OCI-LY3 (cell line): ENCODE results near the gene SPA17.

Experiments
- EZH2phosphoT487 ChIP-seq: fragments of 200-600 bp; shearing (Covaris generic); IDR thresholded peaks from 2 replicates; pipeline ENCODE4 v1.6.1; 2018; ENCODE audit warnings: antibody characterized with exemption, mixed run types, low read depth
- TF ChIP-seq, protein P1 (sequence below): fragments of 200-600, 300-600 bp; sonication (generic); IDR thresholded peaks from 2 replicates; pipeline ENCODE4 v1.5.1; 2014; ENCODE audit warnings: antibody characterized with exemption, low read length, low read depth

DNA sequence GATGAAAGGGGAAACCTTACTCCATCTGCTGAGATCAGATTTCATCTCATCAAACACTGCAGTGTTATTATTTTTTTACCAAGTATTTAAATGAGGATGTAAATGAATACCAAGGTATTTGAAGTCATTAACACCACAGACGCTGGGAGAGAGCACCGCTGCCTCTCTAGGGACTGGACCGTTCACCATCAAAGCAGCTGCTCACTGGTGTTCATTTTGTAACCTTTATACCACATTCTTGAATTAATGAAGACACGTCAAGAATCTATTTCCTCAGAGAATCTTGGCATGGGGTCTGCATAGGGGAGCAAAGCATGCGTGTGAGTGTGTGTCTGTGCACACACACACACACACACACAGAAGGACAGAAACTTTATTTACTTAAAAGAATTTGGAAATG is 15.8 kb upstream of the SPA17 start:
- TF ChIP-seq, protein P1, sequence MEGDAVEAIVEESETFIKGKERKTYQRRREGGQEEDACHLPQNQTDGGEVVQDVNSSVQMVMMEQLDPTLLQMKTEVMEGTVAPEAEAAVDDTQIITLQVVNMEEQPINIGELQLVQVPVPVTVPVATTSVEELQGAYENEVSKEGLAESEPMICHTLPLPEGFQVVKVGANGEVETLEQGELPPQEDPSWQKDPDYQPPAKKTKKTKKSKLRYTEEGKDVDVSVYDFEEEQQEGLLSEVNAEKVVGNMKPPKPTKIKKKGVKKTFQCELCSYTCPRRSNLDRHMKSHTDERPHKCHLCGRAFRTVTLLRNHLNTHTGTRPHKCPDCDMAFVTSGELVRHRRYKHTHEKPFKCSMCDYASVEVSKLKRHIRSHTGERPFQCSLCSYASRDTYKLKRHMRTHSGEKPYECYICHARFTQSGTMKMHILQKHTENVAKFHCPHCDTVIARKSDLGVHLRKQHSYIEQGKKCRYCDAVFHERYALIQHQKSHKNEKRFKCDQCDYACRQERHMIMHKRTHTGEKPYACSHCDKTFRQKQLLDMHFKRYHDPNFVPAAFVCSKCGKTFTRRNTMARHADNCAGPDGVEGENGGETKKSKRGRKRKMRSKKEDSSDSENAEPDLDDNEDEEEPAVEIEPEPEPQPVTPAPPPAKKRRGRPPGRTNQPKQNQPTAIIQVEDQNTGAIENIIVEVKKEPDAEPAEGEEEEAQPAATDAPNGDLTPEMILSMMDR = no peak
- no peak for TF ChIP-seq EZH2phosphoT487
